Endodermal cell (in vitro differentiated cells): ENCODE measurements around the gene MYO1A. TPM values are rescaled to one million over a fixed set of nuclear protein-coding genes. Genes with fewer than 3 reads are reported as not detected.

Source experiments
- DNase-seq: peaks from one replicate; pipeline ENCODE4 v3.0.0-alpha.2; 2017
- H3K27ac ChIP-seq: 2 replicates; pipeline ENCODE4 v1.5.1; 2013; ENCODE audit warnings: mild to moderate bottlenecking, low read depth, low read length, moderate library complexity
- H3K27me3 ChIP-seq: 2 replicates; pipeline ENCODE4 v1.6.1; 2013; ENCODE audit warnings: mild to moderate bottlenecking, low read length, moderate library complexity; ENCODE audit not compliant: insufficient read depth, control insufficient read depth, poor library complexity, severe bottlenecking
- H3K36me3 ChIP-seq: 2 replicates; pipeline ENCODE4 v1.7.0; 2013; ENCODE audit warnings: mild to moderate bottlenecking, low read length, moderate library complexity; ENCODE audit not compliant: control insufficient read depth, insufficient read depth
- H3K4me1 ChIP-seq: one replicate; pipeline ENCODE4 v1.7.0; 2013; ENCODE audit warnings: low read length; ENCODE audit not compliant: control insufficient read depth, insufficient read depth
- H3K4me3 ChIP-seq: 2 replicates; pipeline ENCODE4 v1.5.1; 2013; ENCODE audit warnings: mild to moderate bottlenecking, low read length, moderate library complexity
- H3K9ac ChIP-seq: 2 replicates; pipeline ENCODE4 v1.6.1; 2013; ENCODE audit warnings: mild to moderate bottlenecking, low read length, moderate library complexity; ENCODE audit not compliant: poor library complexity, severe bottlenecking; ENCODE audit errors: extremely low read depth
- H3K9me3 ChIP-seq: 2 replicates; pipeline ENCODE4 v1.6.1; 2013; ENCODE audit warnings: mild to moderate bottlenecking, low read length, moderate library complexity; ENCODE audit not compliant: control insufficient read depth
- H3K27ac Mint-ChIP-seq: 2 replicates; pipeline ENCODE4 v1.8.0; 2020; ENCODE audit warnings: mixed read lengths
- H3K27me3 Mint-ChIP-seq: 2 replicates; pipeline ENCODE4 v1.8.0; 2021; ENCODE audit warnings: mild to moderate bottlenecking, mixed read lengths; ENCODE audit not compliant: insufficient read depth
- H3K36me3 Mint-ChIP-seq: 2 replicates; pipeline ENCODE4 v1.8.0; 2020; ENCODE audit warnings: low read depth, mixed read lengths
- H3K4me1 Mint-ChIP-seq: 2 replicates; pipeline ENCODE4 v1.8.0; 2020; ENCODE audit warnings: mixed read lengths
- H3K4me3 Mint-ChIP-seq: 2 replicates; pipeline ENCODE4 v1.8.0; 2020; ENCODE audit warnings: mild to moderate bottlenecking, moderate library complexity, mixed read lengths
- H3K9me3 Mint-ChIP-seq: 2 replicates; pipeline ENCODE4 v1.8.0; 2020; ENCODE audit warnings: mild to moderate bottlenecking, mixed read lengths
- CTCF ChIP-seq: fragments of 200-600 bp; sonication (generic); conservative IDR thresholded peaks from 2 replicates; pipeline ENCODE4 v1.5.0; 2021; ENCODE audit warnings: antibody characterized with exemption, mild to moderate bottlenecking
- WGBS, 2 experiments: methylation state at CpG; one replicate each; pipeline versions ENCODE4 v1.1.5 to v1.1.7; 2013; ENCODE audit warnings: missing lambda C conversion rate in 2 of 2, mixed read lengths in 1 of 2; ENCODE audit not compliant: insufficient coverage in 1 of 2, insufficient read length in 1 of 2; 5-methylcytosine and 5-hydroxymethylcytosine counted together
- total RNA-seq, 2 donors: library from RNA; stranded (reverse); fragmentation: NEBNext Ultra II Directional in 1 of 2; extraction: Animal tissue kit (Norgen Biotek cat#: 25700) in 1 of 2; gene quantifications; 2 replicates in 1 of 2; 3 replicates in 1 of 2; pipeline ENCODE4 v1.2.1, GENCODE V29; 2021

The MYO1A gene
- total RNA-seq, 2 donors from 2014 or later: 0.77 to 1.7 TPM

GRCh38 chr12:57090924-57091637, 41.2 kb upstream of the MYO1A start:
- WGBS, 2 experiments: 93 to 97% methylated on average over 13 to 22 of the region's 22 CpGs
- Histone ChIP-seq H3K27ac (no peak overlapping the region), H3K9ac (no peak overlapping the region), H3K36me3 (peaks cover 16% of the 10 kb centered on the region), H3K9me3 (no peaks in the 10 kb centered on the region), H3K4me3 (no peak overlapping the region), H3K4me1 (peaks cover 3% of the 10 kb centered on the region), H3K27me3 (no peaks in the 10 kb centered on the region)
- Mint-ChIP-seq H3K4me1 (peaks cover 16% of the 10 kb centered on the region), H3K27me3 (no peaks in the 10 kb centered on the region), H3K9me3 (no peaks in the 10 kb centered on the region), H3K27ac (no peak overlapping the region), H3K4me3 (peak overlapping the region; percentile 78), H3K36me3 (peaks cover 22% of the 10 kb centered on the region)
- no peak for TF ChIP-seq CTCF
- no peak for DNase-seq

- no peaks in the 10 kb centered on the region for H3K27me3 ChIP-seq
- no peaks in the 10 kb centered on the region for H3K9me3 ChIP-seq
- peaks cover 3% of the 10 kb centered on the region for H3K4me1 ChIP-seq
- peaks cover 11% of the 10 kb centered on the region for H3K36me3 ChIP-seq
- no peak for TF ChIP-seq CTCF
- whole genome bisulfite sequencing, 2 experiments: 86 to 100% methylated on average over 4 to 6 of the region's 6 CpGs
- Mint-ChIP-seq H3K27ac (no peak overlapping the region), H3K36me3 (peaks cover 19% of the 10 kb centered on the region), H3K27me3 (no peaks in the 10 kb centered on the region), H3K4me3 (peak overlapping the region; percentile 78), H3K4me1 (peaks cover 20% of the 10 kb centered on the region), H3K9me3 (no peaks in the 10 kb centered on the region)
- H3K9ac ChIP-seq: no peak overlapping the region
- H3K27ac ChIP-seq: no peak overlapping the region
- H3K4me3 ChIP-seq: no peak overlapping the region
- DNase-seq: no peak
These were observed 40.6 kb upstream of the MYO1A start for GRCh38 chr12:57090490-57090889.

GRCh38 chr12:57089271-57090245, 39.6 kb upstream of the MYO1A start:
- H3K27me3 Mint-ChIP-seq: no peaks in the 10 kb centered on the region
- peak overlapping the region; percentile 78 for H3K4me3 Mint-ChIP-seq
- peaks cover 3% of the 10 kb centered on the region for H3K4me1 ChIP-seq
- peak; percentile 80 for DNase-seq
- no peaks in the 10 kb centered on the region for H3K27me3 ChIP-seq
- H3K4me3 ChIP-seq: peak overlapping the region; percentile 85
- TF ChIP-seq CTCF: no peak
- 2 to 4% methylated on average over 6 to 44 of the region's 45 CpGs for WGBS, 2 experiments
- peaks cover 19% of the 10 kb centered on the region for H3K36me3 Mint-ChIP-seq
- peaks cover 20% of the 10 kb centered on the region for H3K4me1 Mint-ChIP-seq
- no peak overlapping the region for H3K27ac Mint-ChIP-seq
- H3K36me3 ChIP-seq: peaks cover 3% of the 10 kb centered on the region
- H3K9ac ChIP-seq: peak overlapping the region; percentile 34
- H3K9me3 Mint-ChIP-seq: no peaks in the 10 kb centered on the region
- H3K27ac ChIP-seq: peak overlapping the region; percentile 53
- no peaks in the 10 kb centered on the region for H3K9me3 ChIP-seq
